MM.1S (cell line): ENCODE data around the gene GSTT4.

Source experiments
- DNase-seq: peaks from one replicate; pipeline ENCODE4 v3.0.0-alpha.2; 2015
- H2AFZ ChIP-seq: fragments of 300-600 bp; sonication (generic); 2 replicates; pipeline ENCODE4 v1.6.0; 2016; ENCODE audit warnings: antibody characterized with exemption, low read length
- H3F3A ChIP-seq: fragments of 300-600 bp; sonication (generic); 2 replicates; pipeline ENCODE4 v1.6.1; 2016; ENCODE audit warnings: mild to moderate bottlenecking, antibody characterized with exemption, low read length, moderate library complexity, mixed read lengths; ENCODE audit not compliant: insufficient read depth
- H3K27ac ChIP-seq: fragments of 300-600 bp; sonication (generic); 2 replicates; pipeline ENCODE4 v1.5.1; 2016; ENCODE audit warnings: mild to moderate bottlenecking, low read length
- H3K27me3 ChIP-seq: fragments of 300-600 bp; sonication (generic); replicated peaks from 2 replicates; pipeline ENCODE4 v1.6.0; 2016; ENCODE audit warnings: low read length; ENCODE audit not compliant: insufficient read depth
- H3K36me3 ChIP-seq: fragments of 300-600 bp; sonication (generic); replicated peaks from 2 replicates; pipeline ENCODE4 v1.6.1; 2016; ENCODE audit warnings: mild to moderate bottlenecking, low read length, mixed read lengths; ENCODE audit not compliant: insufficient read depth
- H3K4me1 ChIP-seq: fragments of 300-600 bp; sonication (generic); 2 replicates; pipeline ENCODE4 v1.6.1; 2016; ENCODE audit warnings: low read length, mixed read lengths
- H3K4me2 ChIP-seq: fragments of 300-600 bp; sonication (generic); 2 replicates; pipeline ENCODE4 v1.6.0; 2016; ENCODE audit warnings: low read depth, low read length
- H3K4me3 ChIP-seq: fragments of 300-600 bp; sonication (generic); 2 replicates; pipeline ENCODE4 v1.5.1; 2016; ENCODE audit warnings: low read length, mixed read lengths
- H3K79me2 ChIP-seq: fragments of 300-600 bp; sonication (generic); 2 replicates; pipeline ENCODE4 v1.6.1; 2016; ENCODE audit warnings: mixed run types, low read length, mixed read lengths
- H3K9ac ChIP-seq: fragments of 300-600 bp; sonication (generic); 2 replicates; pipeline ENCODE4 v1.6.1; 2016; ENCODE audit warnings: low read length, mixed read lengths
- H3K9me2 ChIP-seq: fragments of 300-600 bp; sonication (generic); replicated peaks from 2 replicates; pipeline ENCODE4 v1.6.1; 2016; ENCODE audit warnings: mild to moderate bottlenecking, low read length, mixed read lengths; ENCODE audit not compliant: insufficient read depth
- H3K9me3 ChIP-seq: fragments of 300-600 bp; sonication (generic); replicated peaks from 2 replicates; pipeline ENCODE4 v1.6.1; 2016; ENCODE audit warnings: mild to moderate bottlenecking, low read length, mixed read lengths; ENCODE audit not compliant: insufficient read depth
- H4K20me1 ChIP-seq: fragments of 300-600 bp; sonication (generic); 2 replicates; pipeline ENCODE4 v1.6.1; 2016; ENCODE audit warnings: mild to moderate bottlenecking, low read length, moderate library complexity, mixed read lengths; ENCODE audit not compliant: insufficient read depth
- EZH2 ChIP-seq: fragments of 300-600 bp; sonication (generic); optimal IDR thresholded peaks from 2 replicates; pipeline ENCODE3; 2017; ENCODE audit warnings: low read depth, mild to moderate bottlenecking, antibody characterized with exemption, low read length, mixed read lengths
- EZH2phosphoT487 ChIP-seq: fragments of 300-600 bp; sonication (generic); IDR thresholded peaks from 2 replicates; pipeline ENCODE4 v1.6.1; 2018; ENCODE audit warnings: antibody characterized with exemption, low read length
- TF ChIP-seq, protein P1 (sequence below): fragments of 300-600 bp; sonication (generic); IDR thresholded peaks from 2 replicates; pipeline ENCODE4 v1.5.1; 2016; ENCODE audit warnings: antibody characterized with exemption, low read length, mixed read lengths

The GSTT4 gene

DNA sequence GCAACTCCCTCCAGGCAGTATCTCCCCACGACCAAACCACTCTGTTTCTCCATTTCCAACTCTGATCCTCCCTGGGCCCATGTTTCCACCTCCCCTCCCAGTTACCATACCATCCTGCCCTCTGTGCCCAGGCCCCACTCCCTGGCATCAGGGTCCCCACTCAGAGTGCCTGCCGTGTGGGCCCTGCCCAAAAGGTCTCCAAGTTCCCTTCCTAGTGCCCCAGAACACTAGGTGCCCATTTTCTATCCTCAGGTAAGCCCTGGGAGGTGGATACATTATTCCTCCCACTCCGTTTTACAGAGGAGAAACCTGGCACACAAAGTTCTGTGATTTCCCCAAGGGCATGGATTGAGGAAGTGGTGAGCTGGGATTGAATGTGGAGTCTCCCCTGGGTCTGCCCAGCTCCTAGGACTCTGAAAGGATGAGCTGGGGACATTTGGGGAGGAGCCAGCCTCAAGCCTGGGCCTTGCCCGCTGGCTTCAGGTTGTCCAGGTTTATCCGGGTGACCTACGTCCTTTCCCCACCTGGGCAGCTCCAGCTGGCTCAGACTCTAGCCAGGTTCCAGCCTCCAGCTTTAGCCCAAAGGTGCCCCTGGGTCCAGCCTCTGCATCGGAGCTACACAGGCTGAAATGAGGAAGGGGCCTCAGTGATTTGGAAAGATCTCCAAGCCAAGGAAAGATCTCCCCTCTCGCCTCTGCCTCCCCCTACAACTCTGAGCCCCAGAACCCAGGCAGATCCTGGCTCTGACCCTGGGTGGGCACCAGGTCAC, 2.2 kb upstream of the GSTT4 start:
- H4K20me1 ChIP-seq, result no peaks in the 10 kb centered on the region
- H3K36me3 ChIP-seq, result no peaks in the 10 kb centered on the region
- peaks cover 9% of the 10 kb centered on the region; the same call in 1 of the 2 replicates for H3F3A ChIP-seq
- no peak overlapping the region for H3K9ac ChIP-seq
- H3K4me3 ChIP-seq, result no peak overlapping the region
- TF ChIP-seq EZH2phosphoT487 (no peak), EZH2 (no peak)
- TF ChIP-seq, protein P1, sequence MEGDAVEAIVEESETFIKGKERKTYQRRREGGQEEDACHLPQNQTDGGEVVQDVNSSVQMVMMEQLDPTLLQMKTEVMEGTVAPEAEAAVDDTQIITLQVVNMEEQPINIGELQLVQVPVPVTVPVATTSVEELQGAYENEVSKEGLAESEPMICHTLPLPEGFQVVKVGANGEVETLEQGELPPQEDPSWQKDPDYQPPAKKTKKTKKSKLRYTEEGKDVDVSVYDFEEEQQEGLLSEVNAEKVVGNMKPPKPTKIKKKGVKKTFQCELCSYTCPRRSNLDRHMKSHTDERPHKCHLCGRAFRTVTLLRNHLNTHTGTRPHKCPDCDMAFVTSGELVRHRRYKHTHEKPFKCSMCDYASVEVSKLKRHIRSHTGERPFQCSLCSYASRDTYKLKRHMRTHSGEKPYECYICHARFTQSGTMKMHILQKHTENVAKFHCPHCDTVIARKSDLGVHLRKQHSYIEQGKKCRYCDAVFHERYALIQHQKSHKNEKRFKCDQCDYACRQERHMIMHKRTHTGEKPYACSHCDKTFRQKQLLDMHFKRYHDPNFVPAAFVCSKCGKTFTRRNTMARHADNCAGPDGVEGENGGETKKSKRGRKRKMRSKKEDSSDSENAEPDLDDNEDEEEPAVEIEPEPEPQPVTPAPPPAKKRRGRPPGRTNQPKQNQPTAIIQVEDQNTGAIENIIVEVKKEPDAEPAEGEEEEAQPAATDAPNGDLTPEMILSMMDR, result no peak
- DNase-seq, result no peak
- H3K9me2 ChIP-seq, result no peaks in the 10 kb centered on the region
- peaks cover 13% of the 10 kb centered on the region; the same call in 1 of the 2 replicates for H3K4me1 ChIP-seq
- no peak overlapping the region for H3K27ac ChIP-seq
- peaks cover 12% of the 10 kb centered on the region for H3K79me2 ChIP-seq
- no peaks in the 10 kb centered on the region for H3K9me3 ChIP-seq
- H3K4me2 ChIP-seq, result no peak overlapping the region
- no peaks in the 10 kb centered on the region for H3K27me3 ChIP-seq
- H2AFZ ChIP-seq, result no peak overlapping the region

DNA sequence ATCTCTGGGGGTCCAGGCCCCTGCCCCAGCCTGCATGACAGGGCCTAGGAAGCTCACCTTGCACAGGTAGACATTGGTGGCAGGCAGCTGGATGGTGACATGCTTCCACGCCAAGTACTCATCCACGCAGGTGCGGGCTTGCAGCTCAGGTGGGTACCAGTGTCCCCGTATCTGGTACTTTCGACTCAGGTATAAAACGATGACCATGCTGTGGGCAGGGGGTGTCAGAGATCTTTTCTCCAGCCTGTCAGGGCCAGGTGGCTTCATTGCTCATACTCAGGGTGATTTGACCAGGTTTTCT, 1.6 kb upstream of the GSTT4 start:
- Histone ChIP-seq H4K20me1 (no peaks in the 10 kb centered on the region), H3K79me2 (peaks cover 7% of the 10 kb centered on the region), H3F3A (peaks cover 7% of the 10 kb centered on the region; the same call in 1 of the 2 replicates), H3K9me2 (no peaks in the 10 kb centered on the region), H3K27ac (no peak overlapping the region), H3K4me2 (no peak overlapping the region), H3K27me3 (no peaks in the 10 kb centered on the region), H3K4me3 (no peak overlapping the region), H3K36me3 (no peaks in the 10 kb centered on the region), H3K4me1 (peaks cover 10% of the 10 kb centered on the region; the same call in 1 of the 2 replicates), H3K9ac (no peak overlapping the region), H3K9me3 (no peaks in the 10 kb centered on the region), H2AFZ (no peak overlapping the region)
- DNase-seq, result no peak
- TF ChIP-seq, protein P1, result no peak
- TF ChIP-seq EZH2phosphoT487 (no peak), EZH2 (no peak)

DNA sequence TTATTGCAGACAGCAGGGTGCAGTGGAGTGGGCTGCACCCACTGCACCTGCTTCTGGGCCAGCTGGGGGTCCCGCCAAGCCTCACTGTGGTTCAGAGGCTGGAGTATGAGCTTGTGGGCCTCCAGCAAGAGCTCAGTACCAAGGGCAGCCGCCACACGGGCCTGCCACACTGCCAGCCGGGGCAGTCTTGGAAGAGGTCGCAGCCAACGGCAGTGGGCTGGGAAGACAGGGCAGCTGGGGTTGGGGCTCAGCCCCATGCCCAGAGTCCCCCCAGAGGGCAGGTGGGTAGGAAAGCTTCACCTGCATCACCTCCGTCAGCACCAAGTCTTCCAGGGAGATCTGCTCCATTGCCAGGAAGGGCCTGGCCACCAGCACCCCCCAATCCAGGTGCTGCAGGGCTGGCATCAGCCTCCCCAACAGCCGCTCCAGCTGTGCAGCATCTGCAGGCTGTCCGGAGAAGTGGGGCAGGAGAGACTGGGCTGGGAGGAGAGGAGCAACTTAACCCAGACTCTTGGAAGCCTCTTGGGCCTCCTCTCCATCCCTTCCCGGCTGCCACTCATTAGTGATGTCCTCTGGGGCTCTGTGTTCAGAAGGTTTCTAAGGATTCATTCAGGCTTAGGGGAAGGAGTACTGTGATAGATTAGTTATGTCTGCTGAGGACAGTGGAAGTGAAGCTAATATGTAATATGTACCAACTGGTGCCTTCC, 1.1 kb upstream of the GSTT4 start:
- TF ChIP-seq, protein P1, result no peak
- TF ChIP-seq EZH2, result no peak
- no peak for TF ChIP-seq EZH2phosphoT487
- no peak for DNase-seq
- no peaks in the 10 kb centered on the region for H3K27me3 ChIP-seq

More for the DNA sequence above, 1.1 kb upstream of the GSTT4 start:
- Histone ChIP-seq H3K9ac (no peak overlapping the region), H3K36me3 (no peaks in the 10 kb centered on the region), H3K9me2 (no peaks in the 10 kb centered on the region), H3K4me2 (no peak overlapping the region), H3F3A (peaks cover 2% of the 10 kb centered on the region; the same call in 1 of the 2 replicates), H2AFZ (no peak overlapping the region), H3K27ac (no peak overlapping the region), H4K20me1 (no peaks in the 10 kb centered on the region), H3K79me2 (peaks cover 2% of the 10 kb centered on the region), H3K9me3 (no peaks in the 10 kb centered on the region), H3K4me1 (peaks cover 10% of the 10 kb centered on the region; the same call in 1 of the 2 replicates), H3K4me3 (no peak overlapping the region)
